ENCODE measurements around the gene C1QC. TPM values are rescaled to one million over a fixed set of nuclear protein-coding genes. Genes with fewer than 3 reads are reported as not detected.

C1QC gene
- total RNA-seq, 2 donors from 2014 or later = 124 to 414 TPM

Small RNAs within 50 kb of the gene (microRNA-seq; reads per million reads assigned to microRNA genes)
- gene MIR6127 (ENCODE audit: borderline microRNAs expressed in 2 of 2) = 0 reads per million in 2 donors

Other genes with a start within 250 kb of the C1QC start
- 10 to 100 TPM; 14.9 to 17.2 TPM for gene ZBTB40, start 191.8 kb upstream of the C1QC start, total RNA-seq
- gene EPHA8, start 80.1 kb upstream of the C1QC start, total RNA-seq = not detected
- 100 to 1,000 TPM in 1 of 2 donors, 10 to 100 TPM in 1; 72.6 to 301 TPM for gene C1QA, start 7.0 kb upstream of the C1QC start, total RNA-seq
- 100 to 1,000 TPM; 125 to 441 TPM for gene C1QB, start 9.6 kb downstream of the C1QC start, total RNA-seq
- 10 to 100 TPM; 11.4 to 17.4 TPM for gene EPHB2, start 67.2 kb downstream of the C1QC start, total RNA-seq

Measured in posterior vena cava (tissue), 2 donors.